ENCODE measurements around the gene RNF6.

The RNF6 gene

DNA sequence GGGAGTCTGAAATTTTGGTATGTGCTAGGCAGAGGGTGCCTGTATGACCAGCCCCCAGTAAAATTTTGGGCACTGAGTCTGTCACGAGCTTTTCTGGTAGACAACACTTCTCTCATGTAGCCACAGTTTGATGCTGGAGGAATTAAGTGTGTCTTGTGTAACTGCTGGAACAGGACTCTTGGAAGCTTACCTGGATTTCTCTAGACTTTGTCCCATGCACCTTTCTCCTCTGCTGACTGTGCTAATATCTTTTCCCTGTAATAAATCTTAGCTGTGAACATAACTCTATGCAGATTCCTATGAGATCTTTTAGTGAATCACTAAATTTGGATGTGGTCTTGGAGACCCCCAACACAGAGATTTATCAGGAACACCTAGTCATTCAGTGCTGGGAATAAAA is 13.8 kb downstream of the RNF6 start:
- FAIRE-seq, result no peak
- no peak for TF ChIP-seq POLR2A (IDR thresholded peaks at IDR 0.05; ENCODE audit: low read depth, low read length)
- no peak for DNase-seq (ENCODE audit: insufficient read length, low spot score)

DNA sequence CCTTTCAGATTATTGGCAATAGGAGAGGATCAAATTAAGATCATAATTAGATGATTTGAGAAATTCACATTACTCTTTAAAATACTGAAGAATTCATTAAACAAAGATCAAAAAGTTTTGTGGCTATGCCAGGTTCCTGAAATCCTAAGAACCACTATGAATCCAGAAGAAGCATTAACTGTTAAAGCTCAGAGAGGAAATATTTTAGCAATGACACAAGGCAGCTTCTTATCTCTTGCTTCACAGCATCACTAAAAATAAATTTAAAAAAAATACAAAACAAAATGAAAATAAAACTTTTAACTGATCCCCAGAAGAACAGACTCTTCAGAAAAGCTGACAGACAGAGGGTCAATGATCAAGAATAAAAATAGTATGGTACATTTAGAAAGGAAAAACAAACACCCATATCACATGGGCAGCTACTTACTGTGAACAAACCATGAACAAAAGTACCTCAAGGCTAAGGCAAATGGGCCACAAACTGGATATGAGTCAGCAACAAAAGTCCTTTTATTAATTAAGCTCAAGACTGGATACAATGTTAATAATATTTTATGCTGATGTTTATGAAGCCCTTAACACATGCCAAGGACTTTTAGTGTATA is 19.6 kb downstream of the RNF6 start:
- DNase-seq (ENCODE audit: insufficient read length, low spot score) (no peak), FAIRE-seq (no peak)
- TF ChIP-seq POLR2A (IDR thresholded peaks at IDR 0.05; ENCODE audit: low read depth, low read length), result no peak

DNA sequence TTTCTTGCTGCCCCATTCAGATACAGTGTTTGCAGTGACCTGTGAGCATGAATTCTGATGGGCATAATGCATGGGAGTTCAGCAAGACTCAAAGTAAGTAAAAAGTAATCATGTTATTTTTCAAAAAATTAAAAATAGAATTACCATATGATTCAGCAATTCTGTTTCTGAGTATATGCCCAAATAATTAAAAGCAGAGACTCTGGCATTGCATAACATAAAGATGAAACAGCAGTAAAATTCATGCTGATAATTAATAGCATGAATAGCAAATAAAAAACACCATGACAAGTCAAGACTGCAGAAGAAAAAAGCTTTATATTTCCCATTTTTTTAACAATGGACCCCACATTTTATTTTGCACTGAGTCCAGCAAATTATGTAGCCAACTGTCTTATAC is 21.3 kb downstream of the RNF6 start:
- DNase-seq (ENCODE audit: insufficient read length, low spot score) (no peak), FAIRE-seq (no peak)
- no peak for TF ChIP-seq POLR2A (IDR thresholded peaks at IDR 0.05; ENCODE audit: low read depth, low read length)

DNA sequence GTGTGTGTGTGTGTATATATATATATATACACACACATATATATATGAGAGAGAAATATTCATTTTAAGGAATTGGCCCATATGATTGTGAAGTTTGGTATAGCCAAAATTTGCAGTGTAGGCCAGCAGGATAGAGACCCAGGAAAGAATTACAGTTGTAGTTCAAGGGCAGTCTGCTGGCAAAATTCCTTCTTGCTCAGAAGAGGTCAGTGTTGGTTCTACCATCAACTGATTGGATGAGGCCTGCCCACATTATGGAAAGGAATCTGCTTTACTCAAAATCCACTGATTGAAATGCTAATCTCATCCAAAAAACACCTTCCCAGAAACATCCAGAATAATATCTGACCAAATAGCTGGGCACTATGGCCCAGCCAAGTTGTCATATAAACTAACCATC is 24.0 kb downstream of the RNF6 start:
- no peak for TF ChIP-seq POLR2A (IDR thresholded peaks at IDR 0.05; ENCODE audit: low read depth, low read length)
- DNase-seq (ENCODE audit: insufficient read length, low spot score) (no peak), FAIRE-seq (no peak)

DNA sequence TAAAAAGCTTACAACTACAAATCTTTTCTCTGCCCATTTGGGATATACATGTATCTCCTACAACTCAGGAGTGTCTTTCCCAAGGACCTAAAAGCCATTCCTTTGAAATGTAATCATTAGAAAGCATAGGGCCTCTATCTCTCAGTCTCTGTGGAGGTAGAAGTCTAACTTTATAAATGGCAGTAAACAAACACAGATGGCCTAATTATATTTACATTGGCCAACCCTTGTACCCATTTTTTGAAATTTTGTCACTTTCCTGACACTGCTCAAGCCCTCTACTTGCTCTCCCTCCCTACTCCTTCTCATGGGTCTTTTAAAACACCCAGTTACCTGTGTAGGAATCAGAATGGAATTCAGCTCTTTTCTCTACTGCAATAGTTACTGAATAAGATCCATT is 24.8 kb downstream of the RNF6 start:
- FAIRE-seq (no peak), DNase-seq (ENCODE audit: insufficient read length, low spot score) (no peak)
- no peak for TF ChIP-seq POLR2A (IDR thresholded peaks at IDR 0.05; ENCODE audit: low read depth, low read length)

DNA sequence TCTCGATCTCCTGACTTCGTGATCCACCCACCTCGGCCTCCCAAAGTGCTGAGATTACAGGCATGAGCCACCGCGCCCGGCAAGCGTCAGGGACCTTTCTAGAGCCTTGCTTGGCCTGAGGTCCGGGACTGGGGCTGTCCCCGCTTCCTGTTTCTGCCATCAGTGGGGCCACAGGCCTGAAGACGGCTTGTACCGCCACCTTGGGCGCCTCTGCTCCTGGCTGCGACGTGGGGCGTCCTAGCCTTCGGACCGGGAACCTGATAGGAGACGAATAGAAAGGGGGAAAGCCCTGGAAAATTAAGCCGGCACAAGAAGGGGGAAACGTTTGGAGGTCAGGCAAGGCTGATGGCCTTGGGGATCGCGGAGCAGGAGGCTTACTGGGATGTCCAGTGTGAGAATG is 35.1 kb downstream of the RNF6 start:
- TF ChIP-seq POLR2A (IDR thresholded peaks at IDR 0.05; ENCODE audit: low read depth, low read length), result no peak
- DNase-seq (ENCODE audit: insufficient read length, low spot score) (no peak), FAIRE-seq (no peak)

DNA sequence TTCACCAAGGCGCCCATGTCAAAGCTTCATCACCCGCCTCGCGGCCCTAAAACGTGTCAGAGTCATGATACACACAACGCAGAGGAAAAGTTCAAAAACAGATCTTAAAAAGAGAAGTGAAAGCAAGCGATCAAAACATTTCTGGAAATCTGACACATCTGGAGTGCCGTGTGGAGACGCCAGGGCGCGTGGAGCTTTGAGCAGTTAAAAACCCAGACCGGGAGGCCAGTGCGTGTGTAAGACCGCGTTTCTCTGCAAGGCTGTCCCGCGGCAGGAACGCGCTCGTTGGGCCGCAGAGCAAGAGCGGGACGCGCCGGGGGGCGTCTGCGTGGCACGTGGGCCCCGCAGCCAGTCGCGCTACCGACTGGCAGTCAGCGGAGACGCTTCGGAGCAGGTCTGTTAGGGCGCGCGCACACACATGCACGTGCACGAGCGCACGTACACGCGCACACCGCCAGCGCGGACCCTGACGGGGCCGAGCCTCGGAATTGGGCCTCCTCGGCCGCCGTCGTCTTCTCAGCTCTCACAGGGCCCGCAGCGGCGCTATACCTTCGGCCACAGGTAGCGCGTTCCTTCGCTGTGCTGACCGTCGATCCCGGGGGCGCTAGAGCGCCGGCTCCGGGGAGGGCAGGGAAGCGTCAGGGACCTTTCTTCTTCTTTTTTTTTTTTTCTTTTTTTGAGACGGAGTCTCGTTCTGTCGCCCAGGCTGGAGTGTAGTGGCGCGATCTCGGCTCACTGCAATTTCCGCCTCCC is 35.8 kb downstream of the RNF6 start:
- TF ChIP-seq POLR2A (IDR thresholded peaks at IDR 0.05; ENCODE audit: low read depth, low read length), result no peak
- DNase-seq (ENCODE audit: insufficient read length, low spot score), result peak; percentile 13
- FAIRE-seq, result no peak

DNA sequence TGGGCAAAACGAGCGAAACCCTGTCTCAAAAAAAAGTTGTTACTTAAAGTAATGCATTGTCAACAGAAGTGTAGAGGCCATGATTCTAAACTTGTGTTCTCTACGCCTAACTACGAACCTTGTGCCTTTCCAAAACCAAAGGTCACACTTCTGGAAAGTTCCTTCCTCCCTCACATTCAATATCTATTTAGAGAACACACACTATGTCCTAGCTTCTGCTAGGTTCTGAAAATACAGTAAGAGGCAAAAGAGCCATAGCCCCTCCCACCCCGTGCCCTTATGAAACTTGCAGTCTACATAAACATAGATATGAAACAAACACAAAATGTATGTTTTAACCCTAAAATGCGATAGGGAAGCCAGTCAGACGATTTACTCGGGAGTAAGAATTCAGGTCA is 36.4 kb downstream of the RNF6 start:
- no peak for DNase-seq (ENCODE audit: insufficient read length, low spot score)

DNA sequence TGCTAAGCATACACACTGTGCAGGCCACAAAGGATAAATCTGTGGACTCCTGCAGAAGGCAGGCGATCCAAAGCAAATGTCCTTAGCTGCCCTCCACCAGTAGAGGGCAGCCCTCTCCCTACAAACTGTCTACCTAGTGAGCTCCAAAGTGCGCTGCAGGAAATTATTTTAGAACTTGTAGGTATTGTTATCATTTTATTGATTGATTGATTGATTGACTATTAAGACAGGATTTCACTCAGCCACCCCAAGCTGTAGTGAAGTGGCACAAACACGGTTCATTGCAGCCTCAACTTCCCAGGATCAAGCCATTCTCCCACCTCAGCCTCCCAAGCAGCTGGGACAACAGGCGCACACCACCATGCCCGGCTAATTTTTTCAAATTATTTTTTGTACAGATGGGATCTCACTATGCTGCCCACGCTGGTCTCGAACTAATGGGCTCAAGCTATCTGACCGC is 37.3 kb downstream of the RNF6 start:
- DNase-seq (ENCODE audit: insufficient read length, low spot score), result peak; percentile 18
- peak; percentile 23 for FAIRE-seq
- TF ChIP-seq POLR2A (IDR thresholded peaks at IDR 0.05; ENCODE audit: low read depth, low read length), result no peak

More for the DNA sequence above, 36.4 kb downstream of the RNF6 start:
- no peak for FAIRE-seq
- no peak for TF ChIP-seq POLR2A (IDR thresholded peaks at IDR 0.05; ENCODE audit: low read depth, low read length)

DNA sequence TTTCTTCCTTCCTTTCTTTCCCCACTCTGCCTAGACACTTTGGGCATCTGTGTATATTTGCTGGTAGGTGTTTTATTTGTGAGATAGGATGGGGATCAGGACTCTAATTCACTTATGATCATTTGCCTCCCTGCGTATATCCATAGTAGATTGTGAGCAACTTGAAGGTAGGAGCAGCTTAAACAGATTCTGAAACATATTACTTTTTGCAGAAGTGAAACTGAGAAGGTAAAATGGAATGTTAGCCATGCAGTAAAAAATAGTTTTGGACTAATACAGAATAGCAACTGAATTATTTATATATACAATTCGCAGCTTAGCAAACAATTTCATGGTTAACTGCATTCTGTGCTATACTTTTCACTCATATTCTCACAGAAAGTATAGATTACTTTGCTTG is 38.7 kb downstream of the RNF6 start:
- DNase-seq (ENCODE audit: insufficient read length, low spot score) (no peak), FAIRE-seq (no peak)
- no peak for TF ChIP-seq POLR2A (IDR thresholded peaks at IDR 0.05; ENCODE audit: low read depth, low read length)

DNA sequence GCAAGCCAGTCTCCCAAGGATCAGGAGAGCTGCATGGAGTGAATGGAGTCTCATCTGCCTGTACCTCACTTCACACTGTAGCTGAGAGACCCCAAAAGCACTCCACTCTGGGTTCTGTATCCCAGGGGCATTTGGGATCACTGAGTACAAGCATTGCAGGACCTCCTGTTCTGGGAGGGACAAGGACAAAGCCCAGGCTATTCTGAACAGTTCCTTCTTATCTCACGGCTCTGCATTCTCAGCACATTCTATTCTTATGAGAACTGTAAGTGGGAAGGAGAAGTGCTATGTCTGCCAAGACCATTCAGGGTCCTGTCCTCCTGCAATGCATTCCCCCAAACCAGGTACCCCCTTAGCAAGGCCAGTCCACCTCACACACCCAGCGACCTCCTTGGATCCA is 42.8 kb downstream of the RNF6 start:
- no peak for FAIRE-seq
- DNase-seq (ENCODE audit: insufficient read length, low spot score), result no peak
- no peak for TF ChIP-seq POLR2A (IDR thresholded peaks at IDR 0.05; ENCODE audit: low read depth, low read length)

DNA sequence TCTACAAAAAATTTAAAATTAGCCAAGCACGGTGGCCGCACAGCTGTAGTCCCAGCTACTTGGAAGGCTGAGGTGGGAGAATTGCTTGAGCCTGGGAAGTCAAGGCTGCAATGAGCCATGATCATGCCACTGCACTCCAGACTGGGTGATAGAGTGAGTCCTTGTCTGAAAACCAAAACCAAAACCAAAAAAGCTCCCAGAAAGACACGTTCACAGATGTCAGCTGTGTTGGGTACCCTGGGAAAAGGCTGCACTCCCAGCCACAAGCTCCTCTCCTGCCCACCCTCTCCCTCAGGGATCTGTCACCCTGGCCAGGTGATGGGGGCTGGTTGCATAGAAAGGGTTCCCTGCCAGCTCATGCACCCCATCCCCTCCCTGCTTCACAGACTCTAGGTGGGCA is 53.3 kb downstream of the RNF6 start:
- FAIRE-seq, result no peak
- no peak for DNase-seq (ENCODE audit: insufficient read length, low spot score)
- no peak for TF ChIP-seq POLR2A (IDR thresholded peaks at IDR 0.05; ENCODE audit: low read depth, low read length)

DNA sequence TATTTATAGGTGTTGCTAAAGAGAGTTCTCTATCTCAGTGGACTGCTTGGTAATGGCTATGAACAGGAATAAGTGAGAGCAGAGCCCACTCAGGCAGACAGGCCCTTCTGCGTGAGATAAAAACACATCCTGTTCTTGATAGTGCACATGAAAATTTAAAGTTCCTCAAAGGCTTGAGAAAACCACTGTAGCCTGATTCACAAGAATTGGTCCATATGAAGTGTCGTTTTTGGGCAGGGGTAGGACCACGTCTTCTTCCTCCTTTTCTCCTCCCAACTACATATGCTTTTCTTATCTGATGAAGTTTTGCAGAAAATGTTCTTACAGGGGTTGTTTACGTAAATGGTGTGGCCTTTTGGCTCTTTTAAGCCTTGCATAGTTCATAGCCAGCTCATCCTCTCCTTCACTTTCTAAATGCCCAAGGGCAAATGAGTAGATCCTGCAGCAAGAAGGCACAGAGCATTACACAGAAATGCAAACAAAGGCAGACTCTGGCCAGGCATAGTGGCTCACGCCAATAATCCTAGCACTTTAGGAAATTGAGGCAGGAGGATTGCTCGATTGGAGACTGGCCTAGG is 53.8 kb downstream of the RNF6 start:
- FAIRE-seq (no peak), DNase-seq (ENCODE audit: insufficient read length, low spot score) (no peak)
- no peak for TF ChIP-seq POLR2A (IDR thresholded peaks at IDR 0.05; ENCODE audit: low read depth, low read length)

DNA sequence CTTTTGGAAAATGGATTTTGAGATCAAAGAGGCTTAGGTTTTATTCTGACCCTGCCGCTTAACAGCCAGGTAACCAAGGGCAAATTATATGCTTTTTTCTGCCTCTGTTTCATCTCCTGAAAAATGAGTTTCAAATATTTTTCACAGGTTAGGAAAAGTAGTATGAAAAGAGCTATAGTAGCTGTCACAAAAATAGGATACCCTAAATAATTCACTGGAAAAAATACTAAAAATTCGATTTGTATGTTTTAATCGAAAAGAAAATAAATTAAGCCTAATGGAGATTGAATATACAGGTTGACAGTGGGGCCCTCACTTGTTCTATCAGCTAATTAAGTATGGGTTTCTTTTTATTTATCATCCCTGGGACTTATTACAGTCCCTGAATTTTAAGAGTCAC is 58.3 kb downstream of the RNF6 start:
- TF ChIP-seq POLR2A (IDR thresholded peaks at IDR 0.05; ENCODE audit: low read depth, low read length), result no peak
- DNase-seq (ENCODE audit: insufficient read length, low spot score) (no peak), FAIRE-seq (no peak)
